HFFc6 (cell line): ENCODE data around the gene NR6A1. TPM values are rescaled to one million over a fixed set of nuclear protein-coding genes. Genes with fewer than 3 reads are reported as not detected.
A peak's percentile ranks its signal among the peaks of the same experiment; 100 is the strongest.

ENCODE experiments used
- DNase-seq: peaks from one replicate; pipeline ENCODE4 v3.0.0-alpha.2; 2018
- H3K27ac Mint-ChIP-seq: 2 replicates; pipeline ENCODE4 v1.8.0; 2020; ENCODE audit warnings: mild to moderate bottlenecking, mixed read lengths
- H3K27me3 Mint-ChIP-seq: 2 replicates; pipeline ENCODE4 v1.8.0; 2021; ENCODE audit warnings: mild to moderate bottlenecking, moderate library complexity, mixed read lengths; ENCODE audit not compliant: insufficient read depth
- H3K36me3 Mint-ChIP-seq: 2 replicates; pipeline ENCODE4 v1.8.0; 2021; ENCODE audit warnings: low read depth, mixed read lengths
- H3K4me1 Mint-ChIP-seq: 2 replicates; pipeline ENCODE4 v1.8.0; 2020; ENCODE audit warnings: low read depth, mixed read lengths
- H3K4me3 Mint-ChIP-seq: 2 replicates; pipeline ENCODE4 v1.8.0; 2020; ENCODE audit warnings: mild to moderate bottlenecking, moderate library complexity, mixed read lengths
- H3K9me3 Mint-ChIP-seq: 2 replicates; pipeline ENCODE4 v1.8.0; 2020; ENCODE audit warnings: mild to moderate bottlenecking, mixed read lengths
- CTCF ChIP-seq: fragments of 200-600 bp; sonication (generic); IDR thresholded peaks from 2 replicates; pipeline ENCODE4 v1.5.0; 2021; ENCODE audit warnings: antibody characterized with exemption, mild to moderate bottlenecking
- total RNA-seq, 6 experiments: library from RNA; stranded (reverse); fragmentation: NEBNext Ultra II Directional; extraction: Animal tissue kit (Norgen Biotek cat#: 25700); gene quantifications; 2 replicates in 1 of 6; 3 replicates in 5 of 6; pipeline ENCODE4 v1.2.3, GENCODE V29; 2021

NR6A1 gene
- total RNA-seq, 6 experiments from 2014 or later = 0.05 to 0.26 (median 0.13) TPM

- DNase-seq = no peak
- Mint-ChIP-seq H3K4me1 (peaks cover 47% of the 10 kb centered on the region), H3K27me3 (no peaks in the 10 kb centered on the region), H3K27ac (no peak overlapping the region), H3K36me3 (no peaks in the 10 kb centered on the region), H3K9me3 (no peaks in the 10 kb centered on the region), H3K4me3 (no peak overlapping the region)
- no peak for TF ChIP-seq CTCF
These were observed 47.8 kb downstream of the NR6A1 start for GRCh38 chr9:124723352-124723751.

- no peak for TF ChIP-seq CTCF
- peak overlapping the region; percentile 87 for H3K27ac Mint-ChIP-seq
- peaks cover 54% of the 10 kb centered on the region for H3K4me1 Mint-ChIP-seq
- peak; percentile 81 for DNase-seq
- H3K4me3 Mint-ChIP-seq = peak overlapping the region; percentile 38
- H3K36me3 Mint-ChIP-seq = no peaks in the 10 kb centered on the region
- no peaks in the 10 kb centered on the region for H3K27me3 Mint-ChIP-seq
- no peaks in the 10 kb centered on the region for H3K9me3 Mint-ChIP-seq
These were observed 49.8 kb downstream of the NR6A1 start for GRCh38 chr9:124721109-124721906.

GRCh38 chr9:124720429-124721108 is 50.5 kb downstream of the NR6A1 start:
- H3K27ac Mint-ChIP-seq = peak overlapping the region; percentile 87
- peaks cover 57% of the 10 kb centered on the region for H3K4me1 Mint-ChIP-seq
- no peaks in the 10 kb centered on the region for H3K36me3 Mint-ChIP-seq
- no peaks in the 10 kb centered on the region for H3K27me3 Mint-ChIP-seq
- H3K4me3 Mint-ChIP-seq = peak overlapping the region; percentile 38
- H3K9me3 Mint-ChIP-seq = no peaks in the 10 kb centered on the region
- TF ChIP-seq CTCF = no peak
- DNase-seq = no peak

GRCh38 chr9:124718928-124719327 is 52.2 kb downstream of the NR6A1 start:
- Mint-ChIP-seq H3K4me3 (no peak overlapping the region), H3K27me3 (no peaks in the 10 kb centered on the region), H3K36me3 (no peaks in the 10 kb centered on the region), H3K9me3 (no peaks in the 10 kb centered on the region), H3K4me1 (peaks cover 44% of the 10 kb centered on the region), H3K27ac (no peak overlapping the region)
- TF ChIP-seq CTCF = no peak
- DNase-seq = no peak

- H3K27ac Mint-ChIP-seq = no peak overlapping the region
These were observed 53.5 kb downstream of the NR6A1 start for GRCh38 chr9:124717597-124717996.

More at GRCh38 chr9:124717597-124717996, 53.5 kb downstream of the NR6A1 start:
- Mint-ChIP-seq H3K4me3 (no peak overlapping the region), H3K36me3 (no peaks in the 10 kb centered on the region), H3K4me1 (peaks cover 43% of the 10 kb centered on the region), H3K27me3 (no peaks in the 10 kb centered on the region), H3K9me3 (no peaks in the 10 kb centered on the region)
- TF ChIP-seq CTCF = no peak
- no peak for DNase-seq
